PFSK-1 (cell line): Measurements from ENCODE around the gene ANKRD2.

Source experiments
- POLR2AphosphoS5 ChIP-seq: IDR thresholded peaks from 2 replicates; pipeline ENCODE4 v1.6.1; 2012; ENCODE audit warnings: low read depth, mild to moderate bottlenecking, control low read depth, low read length, moderate library complexity
- REST ChIP-seq, 2 experiments: IDR thresholded peaks; 2 replicates each; pipeline versions ENCODE4 v1.6.1 to v1.8.0; 2011 to 2012; ENCODE audit warnings: low read depth in 2 of 2, low read length in 2 of 2, control low read depth in 1 of 2, inconsistent platforms in 1 of 2, mild to moderate bottlenecking in 1 of 2, moderate library complexity in 1 of 2; ENCODE audit not compliant: insufficient read depth in 1 of 2
- TAF1 ChIP-seq: IDR thresholded peaks from 2 replicates; pipeline ENCODE4 v1.6.1; 2012; ENCODE audit warnings: low read length, control low read depth, borderline replicate concordance; ENCODE audit not compliant: insufficient read depth

- TF ChIP-seq REST (IDR thresholded peaks at IDR 0.05; ENCODE audit: insufficient read depth in 1 of 2, low read depth in 2 of 2, low read length in 2 of 2), result no peak
- TF ChIP-seq POLR2AphosphoS5, result no peak
- no peak for TF ChIP-seq TAF1
Measured at GRCh38 chr10:97601268-97602215, 29.0 kb downstream of the ANKRD2 start.
